NCI-H446 treated with DMSO at 0.1 percent for 48 hours (cell line): ENCODE results near the gene TMEM109.

Experiments
- DNase-seq: peaks from one replicate; lab custom pipeline; 2025; lab: John Stamatoyannopoulos, UW

Gene TMEM109

GRCh38 chr11:60910281-60910687, 3.7 kb upstream of the TMEM109 start:
- DNase-seq, result no peak

DNA sequence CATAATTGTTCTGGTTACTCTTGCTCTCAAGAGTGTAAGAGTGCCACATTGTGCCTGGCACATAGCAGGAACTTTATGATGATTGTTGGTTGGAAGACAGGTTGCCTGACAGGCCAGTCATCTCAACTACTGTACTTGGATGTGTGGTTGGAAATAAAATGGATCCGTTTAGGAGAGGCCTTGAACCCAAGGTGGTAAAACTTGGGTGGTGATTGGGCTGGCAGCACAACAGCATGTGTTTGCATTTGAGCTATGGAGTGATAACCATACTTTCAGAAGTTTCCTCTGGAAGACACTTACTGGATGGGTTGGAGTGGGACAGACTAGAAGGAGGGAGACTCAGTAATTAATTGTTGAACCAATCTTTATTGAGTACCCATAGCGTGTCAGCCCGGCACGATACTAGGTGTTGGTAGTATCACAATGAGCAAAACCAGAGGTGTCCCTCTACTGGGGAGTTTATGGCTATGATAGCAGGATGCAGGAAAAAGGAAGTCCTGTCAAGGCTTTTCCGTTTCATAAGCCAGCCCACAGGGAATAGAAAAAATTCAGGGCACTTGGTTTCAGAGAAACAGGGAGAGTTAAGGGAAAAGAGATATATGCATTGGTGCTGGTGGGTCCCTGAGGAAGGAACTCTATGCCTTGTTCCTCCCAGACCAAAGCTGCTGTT, 3.1 kb upstream of the TMEM109 start:
- DNase-seq, result no peak

DNA sequence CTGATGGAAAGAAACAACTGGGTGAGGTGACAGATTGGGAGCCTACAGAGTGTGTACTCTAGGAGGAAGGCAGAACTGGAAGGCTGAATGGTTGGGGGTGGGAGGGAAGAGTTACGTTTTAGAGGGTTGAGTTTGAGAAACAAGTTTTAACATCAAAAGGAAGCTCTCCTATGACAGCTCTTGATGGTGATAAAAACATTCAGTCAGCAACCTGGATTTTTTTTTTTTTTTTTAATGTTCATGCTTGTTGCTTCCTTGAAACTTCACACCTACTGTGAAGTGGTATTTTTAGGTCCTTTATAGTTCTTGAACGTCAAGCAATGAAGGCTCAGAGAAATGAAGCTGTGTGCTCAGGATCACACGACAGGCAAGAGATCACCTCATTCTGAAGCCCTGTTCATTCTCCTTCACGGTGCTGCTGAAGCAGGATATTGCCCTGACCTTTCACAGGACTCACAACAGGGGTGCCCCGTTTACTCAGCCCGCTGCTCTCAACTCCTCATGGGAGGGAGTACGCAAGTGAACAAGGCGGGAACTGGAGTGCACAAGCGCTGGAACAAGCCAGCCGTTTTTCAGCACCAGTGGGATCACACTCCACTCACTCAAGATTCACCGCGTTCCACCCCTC, 1.6 kb upstream of the TMEM109 start:
- DNase-seq, result no peak

GRCh38 chr11:60912851-60913528, 968 bp upstream of the TMEM109 start:
- DNase-seq, result no peak

GRCh38 chr11:60914633-60915247, 782 bp downstream of the TMEM109 start:
- DNase-seq, result no peak

GRCh38 chr11:60915248-60915914, 1.4 kb downstream of the TMEM109 start:
- no peak for DNase-seq

- DNase-seq, result no peak
Measured at GRCh38 chr11:60916669-60917206, 2.8 kb downstream of the TMEM109 start.

DNA sequence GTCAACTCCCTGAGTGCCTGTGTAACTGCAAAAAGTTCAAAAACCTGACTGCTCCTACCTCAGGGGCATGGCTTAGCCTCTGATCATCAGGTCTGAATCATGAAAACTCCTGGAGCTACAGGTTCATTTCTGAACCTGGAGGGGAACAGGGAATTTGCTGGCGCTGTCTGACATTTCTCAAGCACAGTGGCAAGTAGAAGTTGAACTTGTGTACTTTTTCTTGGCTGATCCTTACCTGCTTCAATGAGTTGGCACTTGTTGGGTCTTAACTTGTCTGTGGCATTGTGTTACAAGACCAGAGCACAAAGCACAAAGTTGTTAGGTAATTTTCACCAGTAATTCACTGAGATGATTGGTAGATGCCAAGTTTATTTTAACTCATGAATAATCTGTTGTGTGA, 3.3 kb downstream of the TMEM109 start:
- no peak for DNase-seq

- no peak for DNase-seq
Measured at GRCh38 chr11:60918251-60918938, 4.4 kb downstream of the TMEM109 start.

DNA sequence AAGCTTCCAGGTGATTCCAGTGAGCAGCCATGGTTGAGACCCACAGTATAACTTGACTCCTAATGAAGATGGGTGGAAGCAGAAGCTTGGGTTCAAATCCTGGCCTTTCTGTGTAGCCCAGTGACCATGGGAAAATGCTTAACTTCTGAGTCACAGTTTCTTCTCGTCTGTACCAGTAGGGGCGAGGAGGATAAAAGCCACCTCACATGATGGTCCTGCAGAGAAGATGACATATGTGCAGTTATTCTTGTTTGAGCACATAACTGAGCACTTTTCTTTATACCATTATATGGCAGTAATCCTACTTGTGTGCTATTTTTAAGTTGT, 4.9 kb downstream of the TMEM109 start:
- no peak for DNase-seq

DNA sequence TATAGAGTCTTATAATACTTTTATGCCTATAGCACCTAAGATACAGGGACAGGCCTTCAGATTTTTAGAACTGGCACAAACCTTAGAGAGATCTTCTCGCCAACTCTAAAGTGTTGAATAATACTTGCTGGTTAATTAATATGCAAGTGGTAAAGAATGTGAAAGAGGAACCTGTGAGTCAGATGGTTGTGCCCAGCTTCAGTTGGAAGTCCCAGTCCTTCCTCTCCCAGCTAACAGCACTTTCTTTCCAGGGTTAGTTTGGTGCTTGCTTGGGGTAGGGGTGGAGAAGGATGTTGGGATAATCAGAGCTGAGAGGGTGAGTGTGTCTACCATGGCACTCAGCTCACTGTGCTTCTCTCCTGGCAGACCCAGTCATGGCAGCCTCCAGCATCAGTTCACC, 5.4 kb downstream of the TMEM109 start:
- DNase-seq, result no peak

GRCh38 chr11:60919956-60920355, 6.0 kb downstream of the TMEM109 start:
- no peak for DNase-seq

DNA sequence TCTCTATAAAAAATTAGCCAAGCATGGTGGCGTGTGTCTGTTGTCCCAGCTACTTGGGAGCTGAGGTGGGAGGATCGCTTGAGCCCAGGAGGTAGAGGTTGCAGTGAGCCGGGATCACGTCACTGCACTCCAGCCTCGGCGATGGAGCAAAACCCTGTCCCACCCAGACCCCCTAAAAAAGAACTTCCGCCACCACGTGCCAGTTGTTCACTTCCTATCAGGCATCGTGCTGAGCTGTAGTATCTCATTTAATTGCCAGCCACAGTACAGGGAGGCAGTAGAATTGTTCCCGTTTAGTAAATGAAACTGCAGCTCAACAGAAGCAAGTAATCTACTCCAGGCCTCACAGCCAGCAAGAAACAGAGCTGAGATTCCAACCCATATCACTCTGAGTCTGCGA, 7.3 kb downstream of the TMEM109 start:
- DNase-seq, result no peak

GRCh38 chr11:60921777-60922335, 7.9 kb downstream of the TMEM109 start:
- no peak for DNase-seq

- no peak for DNase-seq
Measured at GRCh38 chr11:60922906-60923305, 8.9 kb downstream of the TMEM109 start.

- no peak for DNase-seq
Measured at GRCh38 chr11:60923326-60923725, 9.4 kb downstream of the TMEM109 start.

DNA sequence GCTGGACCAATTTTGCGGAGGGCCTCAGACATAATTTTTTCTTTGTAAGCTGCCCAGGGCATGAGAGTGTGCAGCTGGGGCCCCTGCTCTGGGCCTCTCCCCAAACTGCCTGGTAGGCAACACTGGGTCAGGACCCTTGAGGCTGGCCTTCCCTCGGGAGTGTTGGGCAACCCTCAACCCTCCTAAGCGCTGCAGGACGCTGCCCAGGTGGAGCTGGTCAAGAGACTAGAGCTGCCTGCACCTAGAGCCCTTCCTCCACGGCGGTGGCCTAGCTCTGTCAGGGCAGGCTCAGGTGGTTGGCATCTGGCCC, 9.8 kb downstream of the TMEM109 start:
- DNase-seq, result no peak

- peak; percentile 25 for DNase-seq
Measured at GRCh38 chr11:60924110-60924905, 10.3 kb downstream of the TMEM109 start, which contains the start of gene TMEM132A. TMEM132A (plus strand) TSS chr11:60924460; CDS start chr11:60924634, 174 bp downstream.

GRCh38 chr11:60924906-60925853, 11.2 kb downstream of the TMEM109 start:
- no peak for DNase-seq
